ENCODE measurements around the gene POGLUT3. TPM values are rescaled to one million over a fixed set of nuclear protein-coding genes. Genes with fewer than 3 reads are reported as not detected.

POGLUT3 gene
- total and polyA plus RNA-seq, 4 donors, result 5.8 to 8.8 (median 7.6) TPM

- no peaks in the 10 kb centered on the region for H3K27me3 ChIP-seq (ENCODE audit: control insufficient read depth in 4 of 4, insufficient read depth in 4 of 4, low read length in 3 of 4)
- peaks cover 0 to 11% (median 1%) of the 10 kb centered on the region in 4 donors for H3K4me1 ChIP-seq (ENCODE audit: control insufficient read depth in 4 of 4, insufficient read depth in 4 of 4, low read length in 3 of 4)
- TF ChIP-seq NR2F2 (IDR thresholded peaks at IDR 0.05) (no peak), HNF4A (conservative IDR thresholded peaks at IDR 0.05) (no peak), FOXA2 (IDR thresholded peaks at IDR 0.05) (no peak), MAX (IDR thresholded peaks at IDR 0.05) (no peak), ZBTB33 (IDR thresholded peaks at IDR 0.05) (no peak), HNF4G (IDR thresholded peaks at IDR 0.05) (no peak), GABPA (IDR thresholded peaks at IDR 0.05 in 1 of 2, conservative IDR thresholded peaks at IDR 0.05 in 1 of 2) (no peak), ATF3 (IDR thresholded peaks at IDR 0.05) (no peak), SP1 (IDR thresholded peaks at IDR 0.05) (no peak), REST (IDR thresholded peaks at IDR 0.05) (no peak), YY1 (IDR thresholded peaks at IDR 0.05) (no peak), RXRA (IDR thresholded peaks at IDR 0.05) (no peak), CTCF (IDR thresholded peaks at IDR 0.05; ENCODE audit: low read depth, low read length, missing input control) (no peak), RAD21 (IDR thresholded peaks at IDR 0.05) (no peak), EGR1 (IDR thresholded peaks at IDR 0.05; ENCODE audit: low read depth in 2 of 2) (no peak), TAF1 (conservative IDR thresholded peaks at IDR 0.05) (no peak), FOXA1 (IDR thresholded peaks at IDR 0.05) (no peak), JUND (IDR thresholded peaks at IDR 0.05) (no peak)
- peak overlapping the region; percentile 99 to 100 for H3K27ac ChIP-seq (ENCODE audit: low read depth in 1 of 2, low read length in 2 of 2)
- peak overlapping the region; percentile 55 to 95 (median 90) for H3K4me3 ChIP-seq (ENCODE audit: low read depth in 1 of 3, low read length in 3 of 3)
- no peak for DNase-seq (ENCODE audit: low spot score)
- H3K9me3 ChIP-seq (ENCODE audit: control insufficient read depth in 4 of 4, low read length in 3 of 4), result no peaks in the 10 kb centered on the region
- 33% methylated on average over 7 of the region's 7 CpGs for WGBS
- no peaks in the 10 kb centered on the region for H3K36me3 ChIP-seq (ENCODE audit: control insufficient read depth in 4 of 4, insufficient read depth in 3 of 4, low read depth in 1 of 4, low read length in 3 of 4)
- peak overlapping the region; percentile 99 for H3K9ac ChIP-seq (ENCODE audit: low read depth in 1 of 2, low read length in 2 of 2)
Measured at GRCh38 chr11:108466405-108466804, 31.8 kb downstream of the POGLUT3 start.

Measured in liver (tissue), 9 donors.